ENCODE measurements around the gene GDPGP1.

DNA sequence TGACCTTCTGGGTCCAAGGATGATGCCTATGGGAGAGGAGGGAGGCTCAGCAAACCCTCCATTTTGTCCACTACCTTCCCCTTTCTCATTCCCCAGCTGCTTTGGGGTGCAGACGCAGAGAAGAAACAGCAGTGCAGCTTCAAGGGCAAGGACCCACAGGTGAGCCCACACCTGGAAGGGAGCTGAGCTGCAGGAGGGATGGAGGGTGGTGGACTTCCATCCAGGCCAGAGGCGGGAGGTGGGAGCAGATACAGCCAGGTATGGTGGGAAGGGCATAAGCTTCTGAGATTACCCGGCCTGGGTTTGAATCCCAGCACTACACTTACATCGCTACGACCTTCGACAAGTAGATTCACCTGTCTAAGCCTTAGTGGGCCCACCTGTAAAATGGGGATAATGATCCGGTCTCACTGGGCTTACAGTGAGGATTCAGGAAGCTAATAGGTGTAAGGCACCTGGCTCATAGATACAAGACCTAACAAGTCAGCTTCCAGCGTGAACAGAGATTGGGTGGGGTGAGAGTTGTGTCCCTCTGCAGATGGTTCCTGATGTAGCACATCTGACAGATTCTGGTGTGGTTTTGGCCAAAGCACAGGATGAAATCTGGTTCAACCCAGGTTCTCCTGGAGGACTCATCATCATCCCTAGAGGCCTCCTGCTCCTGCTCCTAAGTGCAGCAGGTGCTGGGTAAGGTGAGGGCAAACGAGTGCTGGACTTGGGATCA, 16.2 kb upstream of the GDPGP1 start:
- TF ChIP-seq, protein P1, sequence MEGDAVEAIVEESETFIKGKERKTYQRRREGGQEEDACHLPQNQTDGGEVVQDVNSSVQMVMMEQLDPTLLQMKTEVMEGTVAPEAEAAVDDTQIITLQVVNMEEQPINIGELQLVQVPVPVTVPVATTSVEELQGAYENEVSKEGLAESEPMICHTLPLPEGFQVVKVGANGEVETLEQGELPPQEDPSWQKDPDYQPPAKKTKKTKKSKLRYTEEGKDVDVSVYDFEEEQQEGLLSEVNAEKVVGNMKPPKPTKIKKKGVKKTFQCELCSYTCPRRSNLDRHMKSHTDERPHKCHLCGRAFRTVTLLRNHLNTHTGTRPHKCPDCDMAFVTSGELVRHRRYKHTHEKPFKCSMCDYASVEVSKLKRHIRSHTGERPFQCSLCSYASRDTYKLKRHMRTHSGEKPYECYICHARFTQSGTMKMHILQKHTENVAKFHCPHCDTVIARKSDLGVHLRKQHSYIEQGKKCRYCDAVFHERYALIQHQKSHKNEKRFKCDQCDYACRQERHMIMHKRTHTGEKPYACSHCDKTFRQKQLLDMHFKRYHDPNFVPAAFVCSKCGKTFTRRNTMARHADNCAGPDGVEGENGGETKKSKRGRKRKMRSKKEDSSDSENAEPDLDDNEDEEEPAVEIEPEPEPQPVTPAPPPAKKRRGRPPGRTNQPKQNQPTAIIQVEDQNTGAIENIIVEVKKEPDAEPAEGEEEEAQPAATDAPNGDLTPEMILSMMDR (IDR thresholded peaks at IDR 0.05), result no peak
- TF ChIP-seq POLR2A (IDR thresholded peaks at IDR 0.05), result no peak
